WERI-Rb-1 (cell line): ENCODE data around the gene TPO.

ENCODE experiments used
- DNase-seq: peaks from one replicate; pipeline ENCODE4 v3.0.0-alpha.2; 2020
- H3K27ac ChIP-seq: fragments of 250-450 bp; sonication (Bioruptor Pico); 2 replicates; pipeline ENCODE4 v1.5.1; 2020; ENCODE audit warnings: mild to moderate bottlenecking, moderate library complexity
- H3K27me3 ChIP-seq: fragments of 250-450 bp; sonication (Bioruptor Pico); 2 replicates; pipeline ENCODE4 v1.5.1; 2021; ENCODE audit warnings: mild to moderate bottlenecking, low read depth, moderate library complexity; ENCODE audit not compliant: insufficient read depth, severe bottlenecking
- H3K36me3 ChIP-seq: fragments of 250-450 bp; sonication (Bioruptor Pico); 2 replicates; pipeline ENCODE4 v1.5.1; 2020; ENCODE audit warnings: mild to moderate bottlenecking, moderate library complexity
- H3K4me3 ChIP-seq: 2 replicates; pipeline ENCODE4 v1.5.1; 2011; ENCODE audit warnings: low read depth, mild to moderate bottlenecking, control low read depth, low read length
- H3K9me3 ChIP-seq: fragments of 250-450 bp; sonication (Bioruptor Pico); 2 replicates; pipeline ENCODE4 v1.5.1; 2021; ENCODE audit warnings: mild to moderate bottlenecking, moderate library complexity; ENCODE audit not compliant: severe bottlenecking
- TF ChIP-seq, protein P1 (sequence below): IDR thresholded peaks from 2 replicates; pipeline ENCODE4 v1.5.1; 2011; ENCODE audit warnings: low read depth, mild to moderate bottlenecking, control low read depth, inconsistent platforms, low read length

TPO gene

GRCh38 chr2:1501038-1501851 lies 88.0 kb downstream of the TPO start:
- Histone ChIP-seq H3K27ac (no peak overlapping the region), H3K36me3 (no peaks in the 10 kb centered on the region), H3K27me3 (peaks cover 3% of the 10 kb centered on the region), H3K9me3 (no peaks in the 10 kb centered on the region), H3K4me3 (no peak overlapping the region)
- TF ChIP-seq, protein P1, sequence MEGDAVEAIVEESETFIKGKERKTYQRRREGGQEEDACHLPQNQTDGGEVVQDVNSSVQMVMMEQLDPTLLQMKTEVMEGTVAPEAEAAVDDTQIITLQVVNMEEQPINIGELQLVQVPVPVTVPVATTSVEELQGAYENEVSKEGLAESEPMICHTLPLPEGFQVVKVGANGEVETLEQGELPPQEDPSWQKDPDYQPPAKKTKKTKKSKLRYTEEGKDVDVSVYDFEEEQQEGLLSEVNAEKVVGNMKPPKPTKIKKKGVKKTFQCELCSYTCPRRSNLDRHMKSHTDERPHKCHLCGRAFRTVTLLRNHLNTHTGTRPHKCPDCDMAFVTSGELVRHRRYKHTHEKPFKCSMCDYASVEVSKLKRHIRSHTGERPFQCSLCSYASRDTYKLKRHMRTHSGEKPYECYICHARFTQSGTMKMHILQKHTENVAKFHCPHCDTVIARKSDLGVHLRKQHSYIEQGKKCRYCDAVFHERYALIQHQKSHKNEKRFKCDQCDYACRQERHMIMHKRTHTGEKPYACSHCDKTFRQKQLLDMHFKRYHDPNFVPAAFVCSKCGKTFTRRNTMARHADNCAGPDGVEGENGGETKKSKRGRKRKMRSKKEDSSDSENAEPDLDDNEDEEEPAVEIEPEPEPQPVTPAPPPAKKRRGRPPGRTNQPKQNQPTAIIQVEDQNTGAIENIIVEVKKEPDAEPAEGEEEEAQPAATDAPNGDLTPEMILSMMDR, result no peak
- DNase-seq, result no peak

DNA sequence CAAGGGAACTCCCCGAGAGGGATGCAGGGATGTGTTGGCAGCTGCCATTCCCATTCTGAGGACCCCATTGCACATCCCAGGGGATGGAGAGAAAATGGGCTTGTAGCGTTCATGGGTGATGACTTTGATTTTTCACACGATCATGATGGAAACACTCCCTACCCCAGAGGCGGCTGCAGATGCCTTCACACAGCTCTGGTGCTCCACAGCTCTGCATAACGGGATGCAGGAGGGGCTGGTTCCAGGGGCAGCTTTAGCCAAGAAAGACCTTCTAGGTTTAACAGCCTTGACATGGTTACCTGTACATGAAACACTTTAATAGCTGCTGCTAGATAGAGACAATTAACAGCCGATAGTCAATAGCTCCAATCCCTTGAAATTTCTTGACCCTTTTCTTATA lies 88.7 kb downstream of the TPO start:
- Histone ChIP-seq H3K9me3 (no peaks in the 10 kb centered on the region), H3K4me3 (no peak overlapping the region), H3K36me3 (no peaks in the 10 kb centered on the region), H3K27ac (no peak overlapping the region), H3K27me3 (peaks cover 3% of the 10 kb centered on the region)
- TF ChIP-seq, protein P1, result no peak
- DNase-seq, result no peak

- H3K9me3 ChIP-seq, result no peaks in the 10 kb centered on the region
- no peak overlapping the region for H3K27ac ChIP-seq
- TF ChIP-seq, protein P1, result no peak
- no peak overlapping the region for H3K4me3 ChIP-seq
- H3K27me3 ChIP-seq, result peaks cover 3% of the 10 kb centered on the region
- DNase-seq, result no peak
- no peaks in the 10 kb centered on the region for H3K36me3 ChIP-seq
Observed at GRCh38 chr2:1502891-1503304, 89.6 kb downstream of the TPO start.

GRCh38 chr2:1503471-1504310 lies 90.4 kb downstream of the TPO start:
- no peak for DNase-seq
- no peaks in the 10 kb centered on the region for H3K36me3 ChIP-seq
- H3K9me3 ChIP-seq, result no peaks in the 10 kb centered on the region
- no peak overlapping the region for H3K4me3 ChIP-seq
- peaks cover 3% of the 10 kb centered on the region for H3K27me3 ChIP-seq
- TF ChIP-seq, protein P1, result no peak
- H3K27ac ChIP-seq, result no peak overlapping the region

- TF ChIP-seq, protein P1, result no peak
- H3K9me3 ChIP-seq, result no peaks in the 10 kb centered on the region
- H3K27me3 ChIP-seq, result peaks cover 3% of the 10 kb centered on the region
- no peaks in the 10 kb centered on the region for H3K36me3 ChIP-seq
- H3K27ac ChIP-seq, result no peak overlapping the region
- H3K4me3 ChIP-seq, result no peak overlapping the region
- no peak for DNase-seq
Observed at GRCh38 chr2:1504311-1504750, 91.1 kb downstream of the TPO start.
